Stimulated activated CD4-positive, alpha-beta T cell treated with anti-CD3 and anti-CD28 coated beads, Interleukin-1b, Interleukin-23, amount 100 ng/mL, for 1 hour (primary cell): ENCODE data around the gene OR2AG1.

Source experiments
- DNase-seq, 2 donors: peaks; one replicate each; pipeline ENCODE4 v3.0.0-alpha.2; 2020; ENCODE audit warnings: low read depth in 2 of 2

The OR2AG1 gene

GRCh38 chr11:6782720-6783119, at the start of gene OR2AG1:
OR2AG1 (plus strand) TSS chr11:6783020; CDS start chr11:6785038, 2,018 bp downstream.
- no peak for DNase-seq

GRCh38 chr11:6733326-6734275, 49.2 kb upstream of the OR2AG1 start:
- DNase-seq: no peak

DNA sequence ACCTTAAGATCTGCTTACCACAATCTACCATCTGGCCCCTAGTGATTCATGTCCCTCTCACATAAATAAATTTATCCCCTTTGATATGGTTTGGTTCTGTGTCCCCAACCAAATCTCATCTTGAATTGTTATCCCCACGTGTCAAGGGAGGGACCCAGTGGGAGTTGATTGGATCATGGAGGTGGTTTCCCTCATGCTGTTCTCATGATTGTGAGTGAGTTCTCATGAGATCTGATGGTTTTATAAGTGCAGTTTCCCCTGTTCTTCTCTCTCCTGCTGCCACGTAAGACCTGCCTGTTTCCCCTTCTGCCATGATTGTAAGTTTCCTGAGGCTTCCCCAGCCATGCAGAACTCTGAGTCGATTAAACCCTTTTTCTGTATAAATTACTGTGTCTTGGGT, 48.2 kb upstream of the OR2AG1 start:
- DNase-seq: no peak

GRCh38 chr11:6735306-6735705, 47.5 kb upstream of the OR2AG1 start:
- no peak for DNase-seq

DNA sequence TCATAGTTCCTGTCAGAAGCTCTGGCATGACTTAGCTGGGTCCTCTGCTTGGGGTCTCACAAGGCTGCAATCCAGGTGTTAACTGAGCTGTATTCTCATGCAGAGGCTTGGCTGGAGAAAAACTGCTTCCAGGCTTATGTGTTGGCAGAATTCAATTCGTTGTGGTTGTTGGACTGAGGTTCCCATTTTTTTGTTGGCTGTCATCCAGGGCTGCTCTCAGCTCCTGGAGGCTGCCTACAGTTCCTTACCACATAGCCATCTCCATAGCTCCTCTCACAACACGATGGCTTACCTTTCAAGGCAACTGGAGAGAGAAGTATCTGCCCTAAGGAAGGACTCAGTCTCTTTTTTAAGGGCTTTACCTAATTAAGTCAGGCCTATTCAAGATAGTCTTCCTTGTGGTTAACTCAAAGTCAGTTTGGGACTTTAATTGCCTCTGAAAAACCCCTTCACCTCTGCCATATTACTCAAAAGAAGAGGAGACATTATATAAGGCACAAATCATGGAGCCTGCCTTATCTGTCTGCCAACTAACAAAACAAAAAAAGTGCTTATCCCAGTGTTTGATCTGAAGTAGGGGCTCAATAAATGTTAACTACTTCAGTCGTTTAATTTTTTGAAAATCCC, 46.2 kb upstream of the OR2AG1 start:
- DNase-seq: no peak

DNA sequence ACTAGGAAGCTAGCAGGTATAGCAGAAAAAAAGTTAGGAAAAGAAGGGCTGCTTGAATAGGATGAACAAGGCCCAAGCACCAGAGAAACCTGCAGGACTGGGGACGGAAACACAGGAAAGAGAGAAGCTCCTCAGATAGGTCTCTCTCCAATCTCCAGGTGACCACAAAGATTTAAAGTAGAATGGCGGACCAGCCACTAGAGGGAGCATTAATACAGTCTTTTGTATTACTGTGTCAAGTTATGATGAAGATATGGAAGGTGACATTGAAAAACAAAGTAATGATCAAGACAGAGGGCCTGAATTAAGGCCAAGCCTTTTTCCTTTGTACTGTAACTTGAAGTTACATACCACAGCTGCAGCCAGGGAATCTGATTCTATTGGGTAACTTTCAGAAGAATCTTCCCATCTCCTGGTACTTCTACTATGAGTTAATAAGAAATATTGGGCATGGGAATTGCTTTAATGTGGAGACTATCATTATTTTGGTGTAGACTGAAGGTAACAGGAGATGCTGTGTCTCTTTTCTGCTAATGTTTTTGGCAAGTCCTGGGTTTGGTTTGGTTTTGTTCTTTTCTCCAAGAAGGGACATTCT, 44.9 kb upstream of the OR2AG1 start:
- peak; percentile 30 to 34 for DNase-seq

- DNase-seq: no peak
Measured at GRCh38 chr11:6738590-6738989, 44.2 kb upstream of the OR2AG1 start.

DNA sequence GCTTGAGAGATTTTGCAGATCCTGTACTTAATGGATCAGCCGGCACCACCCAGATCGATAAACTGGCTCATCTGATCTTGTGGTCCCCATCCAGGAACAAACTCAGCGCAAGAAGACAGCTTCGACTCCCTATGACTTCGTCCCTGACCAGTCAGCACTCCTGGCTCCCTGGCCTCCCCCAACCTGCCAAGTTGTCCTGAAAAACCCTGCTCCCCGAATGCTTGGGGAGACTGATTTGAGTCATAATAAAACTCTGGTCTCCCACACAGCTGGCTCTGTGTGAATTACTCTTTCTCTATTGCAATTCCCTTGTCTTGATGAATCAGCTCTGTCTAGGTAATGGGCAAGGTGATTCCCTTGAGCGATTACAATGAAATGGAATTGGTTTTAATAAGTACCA, 40.6 kb upstream of the OR2AG1 start:
- no peak for DNase-seq

DNA sequence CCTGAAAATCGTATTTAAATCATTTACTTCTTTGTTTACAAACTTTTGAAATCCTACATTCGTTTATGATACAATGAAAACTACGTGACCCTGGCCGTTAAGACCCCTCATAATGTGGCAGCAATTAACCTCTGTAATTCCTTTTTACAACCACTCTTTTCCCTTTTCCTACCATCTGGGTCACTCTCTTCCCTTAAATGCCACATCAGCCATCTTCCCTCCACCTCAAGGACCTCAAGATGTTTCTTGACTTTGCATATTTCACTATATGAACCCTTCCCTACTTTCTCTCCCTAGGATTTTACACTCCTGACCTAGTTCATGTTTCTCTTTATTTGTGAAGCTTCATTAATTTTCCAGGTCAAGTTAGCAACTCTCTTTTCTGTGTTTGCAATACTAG, 37.8 kb upstream of the OR2AG1 start:
- DNase-seq: no peak

- no peak for DNase-seq
Measured at GRCh38 chr11:6745465-6746015, 37.3 kb upstream of the OR2AG1 start.

GRCh38 chr11:6746086-6746618, 36.7 kb upstream of the OR2AG1 start:
- no peak for DNase-seq

DNA sequence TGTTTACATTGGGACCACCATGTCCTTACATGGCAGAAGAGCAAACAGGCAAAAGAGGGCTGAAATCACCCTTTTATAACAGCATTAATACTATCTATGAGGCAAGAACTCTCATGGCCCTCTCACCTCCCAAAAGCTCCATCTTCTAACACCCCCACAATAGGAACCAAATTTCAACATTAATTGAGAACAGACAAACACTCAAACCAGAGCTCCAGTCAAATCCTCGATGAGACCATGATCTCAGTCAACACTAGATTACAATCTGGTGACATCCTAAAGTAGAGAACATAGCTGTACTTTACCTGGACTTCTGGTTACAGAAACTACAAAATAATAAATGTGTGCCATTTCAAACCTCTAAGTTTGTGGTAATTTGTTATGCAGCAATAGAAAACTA, 36.2 kb upstream of the OR2AG1 start:
- no peak for DNase-seq

DNA sequence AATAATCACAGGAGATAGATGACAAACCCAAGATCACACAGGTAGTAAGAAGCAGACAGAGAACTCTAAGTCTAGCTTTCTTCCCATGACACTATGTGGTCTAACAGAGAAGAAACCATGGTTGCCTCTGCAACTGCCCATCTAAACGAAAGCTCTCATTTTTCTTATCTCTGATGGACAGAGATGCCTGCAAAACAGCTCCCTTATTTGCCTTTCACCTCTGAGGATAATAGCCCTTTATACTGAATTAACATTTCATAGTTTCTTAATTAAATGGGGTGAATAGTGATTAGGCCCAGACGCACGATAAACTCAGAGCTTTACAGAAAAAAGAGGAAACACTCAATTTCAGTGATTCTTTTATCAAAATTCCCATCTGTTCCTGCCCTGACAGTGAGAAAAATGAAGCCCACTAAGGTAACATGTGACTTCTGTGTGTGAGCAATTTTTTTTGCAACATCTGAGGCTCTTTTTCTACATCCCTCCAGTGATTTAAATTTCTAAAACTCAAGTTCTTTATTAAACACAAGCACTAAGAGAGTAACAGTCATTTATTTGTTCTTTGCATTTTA, 35.6 kb upstream of the OR2AG1 start:
- DNase-seq: no peak

- DNase-seq: no peak
Measured at GRCh38 chr11:6755303-6755952, 27.4 kb upstream of the OR2AG1 start.

DNA sequence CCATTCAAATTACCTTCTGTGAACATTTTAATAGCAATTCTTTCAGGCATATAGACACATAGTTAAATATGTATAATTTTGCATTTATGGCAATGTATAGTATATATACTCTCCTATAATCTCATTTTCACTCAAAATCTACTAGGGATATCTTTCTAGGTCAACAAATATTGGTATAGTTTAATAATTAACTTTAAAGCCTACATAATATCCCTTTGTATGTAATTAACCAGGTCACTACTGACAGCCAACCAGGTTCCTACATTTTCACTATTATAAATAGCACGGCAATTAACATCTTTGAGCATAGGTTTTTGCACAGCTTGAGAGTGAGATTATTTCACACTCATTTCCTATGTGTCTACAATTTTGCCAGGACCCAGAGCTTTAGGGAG, 26.9 kb upstream of the OR2AG1 start:
- DNase-seq: no peak

- peak; percentile 34 for DNase-seq
Measured at GRCh38 chr11:6757373-6757967, 25.4 kb upstream of the OR2AG1 start.

DNA sequence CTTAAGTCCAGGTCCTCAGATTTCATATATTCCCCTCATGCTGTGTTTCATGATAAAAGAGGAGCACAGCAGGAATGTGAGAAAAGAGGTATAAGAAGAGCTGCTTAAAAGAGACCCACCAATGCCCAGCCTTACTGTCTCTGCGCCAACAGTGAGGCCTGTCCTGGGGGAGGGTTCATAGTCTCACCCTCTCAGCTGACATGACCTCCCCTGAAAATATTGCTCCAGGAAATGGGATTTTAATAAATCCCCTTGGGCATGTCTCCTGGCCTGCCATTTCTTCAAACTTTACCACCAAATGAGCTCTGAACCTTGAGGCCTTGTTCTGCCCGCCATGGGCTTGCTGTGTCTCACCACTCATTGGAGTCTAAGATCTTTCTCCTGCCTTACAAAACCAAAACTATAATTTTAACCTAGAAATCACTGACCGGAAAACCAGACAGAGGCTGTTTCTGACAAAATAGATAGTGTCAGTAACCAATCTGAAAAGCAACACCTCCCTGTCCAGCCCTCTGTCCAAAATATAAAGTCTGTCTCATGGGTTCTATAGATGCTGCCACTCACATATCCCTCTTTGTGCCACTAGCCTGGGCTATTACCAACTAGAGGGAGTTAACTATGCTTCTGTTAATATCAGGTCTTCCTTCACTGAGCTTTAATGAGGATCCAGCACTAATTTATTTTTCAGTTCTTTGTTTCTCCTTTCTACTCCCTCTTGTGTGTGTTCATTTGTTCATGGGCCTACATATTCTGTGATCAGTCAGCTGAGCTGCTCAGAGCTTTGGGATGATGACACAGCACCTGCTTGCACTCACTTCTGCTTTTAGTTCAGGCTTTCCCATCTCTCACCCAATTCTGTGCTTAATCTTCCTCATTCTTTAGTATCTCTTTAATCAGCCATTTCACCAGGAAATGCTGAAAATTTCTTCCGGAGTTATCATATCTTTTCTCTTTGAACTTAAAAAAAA, 10.6 kb upstream of the OR2AG1 start, which contains the start of gene OR2AG2:
Gene OR2AG2 (minus strand): TSS at position 51 of the 968 bp plus-strand sequence. CDS start 3,019 bp downstream, outside the sequence.
- no peak for DNase-seq

- no peak for DNase-seq
Measured at GRCh38 chr11:6778518-6778917, 4.3 kb upstream of the OR2AG1 start.

- no peak for DNase-seq
Measured at GRCh38 chr11:6780829-6781228, 2.0 kb upstream of the OR2AG1 start.

DNA sequence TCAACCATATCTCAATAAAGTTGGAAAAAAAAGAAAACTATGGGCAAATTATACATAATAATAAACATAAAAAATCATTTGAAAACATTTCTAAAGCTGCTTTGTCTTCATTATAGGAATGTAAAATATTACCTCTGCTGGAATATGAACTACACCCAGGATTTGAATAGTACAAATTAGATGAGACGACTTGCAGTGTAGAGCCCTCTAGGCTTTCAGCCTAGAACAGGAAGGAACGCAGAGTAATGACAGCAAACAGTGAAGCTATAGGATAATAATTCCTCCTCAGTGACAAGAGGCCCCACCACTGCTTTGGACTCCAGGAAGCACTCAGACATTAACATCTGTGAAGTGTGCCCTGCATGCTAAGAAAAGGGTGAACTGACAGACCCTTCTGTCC, 7.7 kb downstream of the OR2AG1 start:
- no peak for DNase-seq
